ENCODE results near the gene LAPTM5. TPM values are rescaled to one million over a fixed set of nuclear protein-coding genes. Genes with fewer than 3 reads are reported as not detected.
A peak's percentile ranks its signal among the peaks of the same experiment; 100 is the strongest.

Gene LAPTM5
- total and polyA plus RNA-seq, 2 of the 8 experiments (the other 6 are each of a cell fraction or from before 2014, with no cell fraction given), result 0.37 to 1.4 TPM

GRCh38 chr1:30683699-30684098 lies 73.9 kb downstream of the LAPTM5 start:
- H2BK20ac ChIP-seq (ENCODE audit: low read length), result no peak overlapping the region
- H2AK5ac ChIP-seq (ENCODE audit: low read depth, low read length), result no peak overlapping the region
- H3K27me3 ChIP-seq (replicated peaks in 1 of 4; ENCODE audit: control insufficient read depth in 3 of 4, extremely low read depth in 1 of 4, insufficient read depth in 3 of 4, low read length in 3 of 4), result peaks cover 0 to 4% (median 3%) of the 10 kb centered on the region in 4 experiments; a peak in 3 of 7 replicates
- H2AFZ ChIP-seq (ENCODE audit: low read length), result no peak overlapping the region
- no peak overlapping the region for H3K23ac ChIP-seq (ENCODE audit: insufficient read length)
- no peaks in the 10 kb centered on the region for H3K79me1 ChIP-seq (ENCODE audit: low read depth, low read length)
- H3K4ac ChIP-seq (replicated peaks; ENCODE audit: insufficient read length, low read depth, low read length), result no peak overlapping the region
- TF ChIP-seq SAP30 (IDR thresholded peaks at IDR 0.05; ENCODE audit: insufficient read depth, insufficient replicate concordance, low read length) (no peak), CTBP2 (IDR thresholded peaks at IDR 0.05; ENCODE audit: borderline replicate concordance, insufficient read depth, insufficient read length, low read length) (no peak), POLR2AphosphoS5 (IDR thresholded peaks at IDR 0.05; ENCODE audit: low read depth, low read length) (no peak), CHD2 (IDR thresholded peaks at IDR 0.05; ENCODE audit: low read length) (no peak), SUZ12 (IDR thresholded peaks at IDR 0.05; ENCODE audit: low read length) (no peak), JUN (IDR thresholded peaks at IDR 0.05; ENCODE audit: low read depth, low read length) (no peak)
- no peak overlapping the region for H4K5ac ChIP-seq (ENCODE audit: insufficient read length, low read depth, low read length)
- peaks cover 11 to 14% of the 10 kb centered on the region in 2 experiments; a peak in 3 of 4 replicates for H3K9me3 ChIP-seq (ENCODE audit: insufficient read depth in 2 of 2, low read depth in 1 of 2, low read length in 1 of 2)
- H3K56ac ChIP-seq (replicated peaks; ENCODE audit: insufficient read length, low read depth, low read length), result no peak overlapping the region
- H2BK5ac ChIP-seq (ENCODE audit: low read depth, low read length), result no peak overlapping the region
- H3K79me2 ChIP-seq (ENCODE audit: control insufficient read depth in 1 of 2, insufficient read depth in 2 of 2, low read length in 2 of 2), result no peaks in the 10 kb centered on the region
- peaks cover 4% of the 10 kb centered on the region; the same call in 1 of the 2 replicates for H3K23me2 ChIP-seq (ENCODE audit: low read depth, low read length)
- H3K4me3 ChIP-seq (ENCODE audit: extremely low read depth in 1 of 4, insufficient read depth in 2 of 4, low read depth in 3 of 4, low read length in 4 of 4), result no peak overlapping the region
- no peak overlapping the region for H3K14ac ChIP-seq (ENCODE audit: insufficient read length)
- DNase-seq (ENCODE audit: low read depth in 1 of 2, low spot score in 2 of 2) (no peak), FAIRE-seq (no peak)
- H4K8ac ChIP-seq (ENCODE audit: extremely low read depth, insufficient read depth, low read length), result no peak overlapping the region
- H2BK15ac ChIP-seq (ENCODE audit: low read length), result peak overlapping the region; percentile 81; the same call in 1 of the 2 replicates
- H2BK120ac ChIP-seq (replicated peaks; ENCODE audit: low read depth, low read length), result no peak overlapping the region
- ChIA-PET POLR2A (ENCODE audit: partially characterized antibody) (no interaction called here), CTCF (ENCODE audit: partially characterized antibody) (interaction anchor here (1.0 to 1.8 kb wide), 6 partner anchors 13 to 1289 kb away, joined by 3 to 6 read pairs (median 3); no protein-coding TSS in a partner anchor)
- 81% methylated on average over 5 of the region's 5 CpGs; no CpG with 5 or more reads in 1 of the 2 experiments for WGBS, 2 experiments (ENCODE audit: extremely low coverage in 1 of 2, insufficient coverage in 1 of 2, insufficient read length in 1 of 2, insufficient replicate concordance in 2 of 2, low coverage in 1 of 2, low lambda C conversion rate in 2 of 2, missing lambda C conversion rate in 1 of 2)
- no peaks in the 10 kb centered on the region for H3K36me3 ChIP-seq (ENCODE audit: control insufficient read depth in 2 of 4, insufficient read depth in 4 of 4, low read length in 3 of 4)
- no peak overlapping the region for H3K27ac ChIP-seq (ENCODE audit: low read depth, low read length)
- no peak overlapping the region for H3K9ac ChIP-seq (replicated peaks in 1 of 4; ENCODE audit: extremely low read depth in 1 of 4, low read depth in 3 of 4, low read length in 3 of 4)
- H2BK12ac ChIP-seq (ENCODE audit: low read depth, low read length), result 0 out of 2 replicates have a peak overlapping the region, but pooled peaks have one; percentile 23
- H4K91ac ChIP-seq (replicated peaks; ENCODE audit: insufficient read length, low read length), result no peak overlapping the region
- no peak overlapping the region for H3K4me2 ChIP-seq (ENCODE audit: insufficient read depth in 1 of 2, low read depth in 2 of 2, low read length in 2 of 2)
- no peaks in the 10 kb centered on the region for H4K20me1 ChIP-seq (replicated peaks in 1 of 2; ENCODE audit: control insufficient read depth in 1 of 2, insufficient read depth in 2 of 2, low read length in 2 of 2)
- peaks cover 0 to 11% (median 7%) of the 10 kb centered on the region in 4 experiments; a peak in 6 of 7 replicates for H3K4me1 ChIP-seq (replicated peaks in 1 of 4; ENCODE audit: control insufficient read depth in 3 of 4, insufficient read depth in 4 of 4, low read length in 3 of 4)
- no peak overlapping the region for H3K18ac ChIP-seq (ENCODE audit: extremely low read depth, low read length)
